Lower lobe of right lung (tissue), 2 donors: ENCODE data around the gene GTF2H1. TPM values are rescaled to one million over a fixed set of nuclear protein-coding genes. Genes with fewer than 3 reads are reported as not detected.
"Not testable (repeated sequence)": the region's sequence is repeated elsewhere in the genome, so short reads cannot be mapped to it uniquely, and the experiment has no call there.

ENCODE experiments used
- ATAC-seq, 2 donors: fragments of 200-7000 bp; cut with Tn5 transposase; one replicate each; pipeline ENCODE4 v1.9.1; 2020 to 2022; ENCODE audit warnings: mild to moderate bottlenecking in 2 of 2, moderate library complexity in 2 of 2
- DNase-seq: peaks from one replicate; pipeline ENCODE4 v3.0.0-alpha.2; 2020
- H3K27ac ChIP-seq: fragments of 200-600 bp; one replicate; pipeline ENCODE4 v1.8.0; 2022
- H3K27me3 ChIP-seq: fragments of 200-600 bp; one replicate; pipeline ENCODE4 v1.8.0; 2022; ENCODE audit warnings: low read depth
- H3K36me3 ChIP-seq: fragments of 200-600 bp; one replicate; pipeline ENCODE4 v1.8.0; 2022; ENCODE audit warnings: mild to moderate bottlenecking
- H3K4me1 ChIP-seq: fragments of 200-600 bp; one replicate; pipeline ENCODE4 v1.8.0; 2022
- H3K4me3 ChIP-seq: fragments of 200-600 bp; one replicate; pipeline ENCODE4 v1.8.0; 2022; ENCODE audit warnings: mild to moderate bottlenecking
- H3K9me3 ChIP-seq: fragments of 200-600 bp; one replicate; pipeline ENCODE4 v1.8.0; 2022
- intact Hi-C: fragments of 100-400 bp; cut with DNase I; formaldehyde crosslinking; loops from one replicate; pipeline ENCODE4 v1.11.0; 2022
- total RNA-seq: library from RNA; stranded (reverse); fragmentation: NEBNext Ultra II Directional; extraction: Animal tissue kit (Norgen Biotek cat#: 25700); gene quantifications from one replicate; pipeline ENCODE4 v1.2.1, GENCODE V29; 2021
- TF ChIP-seq, protein P1 (sequence below): fragments of 200-600 bp; IDR thresholded peaks from one replicate; pipeline ENCODE4 v1.8.0; 2022; ENCODE audit warnings: antibody characterized with exemption, mild to moderate bottlenecking
- donor health status: DM: no; HTN: yes; CAD: no; lungs with severe emphysema.

The GTF2H1 gene
- total RNA-seq, 1 donor from 2014 or later: 38.3 TPM

DNA sequence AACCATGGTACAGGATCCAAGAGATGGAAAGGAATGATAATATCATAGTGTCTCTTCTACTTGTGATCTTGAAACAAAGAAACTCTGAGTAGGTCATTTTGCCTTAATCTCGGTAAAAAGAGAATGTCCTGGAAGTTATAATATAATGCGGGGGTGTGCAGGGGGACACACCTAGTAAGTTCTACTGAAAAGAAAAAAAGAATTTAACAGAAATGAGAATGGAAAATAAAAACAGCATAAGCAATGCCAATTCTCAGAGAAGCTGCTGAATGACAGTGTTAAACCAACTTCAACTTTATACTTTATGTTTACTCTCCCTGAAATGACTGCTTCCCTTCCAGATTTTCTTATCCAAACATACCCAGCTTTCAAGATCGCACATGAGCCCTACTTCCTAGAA is 2.5 kb upstream of the GTF2H1 start:
- H3K4me3 ChIP-seq: no peak overlapping the region
- intact Hi-C loops: no loop called here
- ATAC-seq: no peak
- DNase-seq: no peak
- H3K9me3 ChIP-seq: no peaks in the 10 kb centered on the region
- H3K36me3 ChIP-seq: peaks cover 2% of the 10 kb centered on the region
- no peaks in the 10 kb centered on the region for H3K27me3 ChIP-seq
- H3K27ac ChIP-seq: no peak overlapping the region
- TF ChIP-seq, protein P1, sequence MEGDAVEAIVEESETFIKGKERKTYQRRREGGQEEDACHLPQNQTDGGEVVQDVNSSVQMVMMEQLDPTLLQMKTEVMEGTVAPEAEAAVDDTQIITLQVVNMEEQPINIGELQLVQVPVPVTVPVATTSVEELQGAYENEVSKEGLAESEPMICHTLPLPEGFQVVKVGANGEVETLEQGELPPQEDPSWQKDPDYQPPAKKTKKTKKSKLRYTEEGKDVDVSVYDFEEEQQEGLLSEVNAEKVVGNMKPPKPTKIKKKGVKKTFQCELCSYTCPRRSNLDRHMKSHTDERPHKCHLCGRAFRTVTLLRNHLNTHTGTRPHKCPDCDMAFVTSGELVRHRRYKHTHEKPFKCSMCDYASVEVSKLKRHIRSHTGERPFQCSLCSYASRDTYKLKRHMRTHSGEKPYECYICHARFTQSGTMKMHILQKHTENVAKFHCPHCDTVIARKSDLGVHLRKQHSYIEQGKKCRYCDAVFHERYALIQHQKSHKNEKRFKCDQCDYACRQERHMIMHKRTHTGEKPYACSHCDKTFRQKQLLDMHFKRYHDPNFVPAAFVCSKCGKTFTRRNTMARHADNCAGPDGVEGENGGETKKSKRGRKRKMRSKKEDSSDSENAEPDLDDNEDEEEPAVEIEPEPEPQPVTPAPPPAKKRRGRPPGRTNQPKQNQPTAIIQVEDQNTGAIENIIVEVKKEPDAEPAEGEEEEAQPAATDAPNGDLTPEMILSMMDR: no peak
- peaks cover 44% of the 10 kb centered on the region for H3K4me1 ChIP-seq

DNA sequence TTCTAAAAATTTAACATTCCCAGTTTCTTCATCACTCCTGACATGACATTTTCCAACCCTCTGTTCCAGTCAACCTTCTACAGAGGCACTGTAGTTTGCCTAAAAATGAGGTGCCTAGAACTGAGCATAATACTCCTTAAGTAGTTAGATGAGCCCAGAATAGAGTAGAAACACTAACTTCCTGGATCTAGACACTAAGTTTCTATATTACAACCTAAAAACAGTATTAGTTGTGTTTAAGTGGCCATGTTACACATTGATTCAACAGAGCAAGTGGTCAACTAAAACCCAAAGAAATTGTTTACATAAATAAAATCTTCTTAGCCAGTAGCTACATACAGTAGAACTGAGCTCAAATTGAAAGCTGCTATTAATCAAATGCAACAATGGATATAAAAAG is 1.8 kb upstream of the GTF2H1 start:
- Histone ChIP-seq H3K36me3 (peaks cover 9% of the 10 kb centered on the region), H3K4me1 (peaks cover 47% of the 10 kb centered on the region), H3K27ac (peak overlapping the region; percentile 97), H3K27me3 (no peaks in the 10 kb centered on the region), H3K4me3 (peak overlapping the region; percentile 82), H3K9me3 (no peaks in the 10 kb centered on the region)
- TF ChIP-seq, protein P1: no peak
- ATAC-seq (no peak), DNase-seq (no peak)
- intact Hi-C loops: no loop called here

DNA sequence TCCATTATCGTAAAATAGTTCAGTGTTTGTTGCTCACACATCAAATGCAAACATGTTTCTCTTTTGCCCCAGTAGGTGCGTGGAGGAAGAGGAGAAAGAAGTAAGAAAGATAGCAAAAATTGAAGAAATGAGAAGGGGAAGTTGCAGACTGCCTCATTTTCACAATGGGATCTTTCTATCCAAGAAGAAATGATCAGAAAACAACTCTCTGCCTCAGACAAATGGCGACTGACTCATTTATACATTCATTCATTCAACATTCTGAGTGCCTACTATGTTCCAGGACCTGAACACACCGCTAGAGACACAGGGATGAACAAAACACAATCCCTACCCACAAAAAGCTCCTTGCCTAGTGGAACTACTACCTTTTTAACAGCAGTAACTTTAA is 794 bp upstream of the GTF2H1 start:
- DNase-seq: no peak
- intact Hi-C loops: no loop called here

DNA sequence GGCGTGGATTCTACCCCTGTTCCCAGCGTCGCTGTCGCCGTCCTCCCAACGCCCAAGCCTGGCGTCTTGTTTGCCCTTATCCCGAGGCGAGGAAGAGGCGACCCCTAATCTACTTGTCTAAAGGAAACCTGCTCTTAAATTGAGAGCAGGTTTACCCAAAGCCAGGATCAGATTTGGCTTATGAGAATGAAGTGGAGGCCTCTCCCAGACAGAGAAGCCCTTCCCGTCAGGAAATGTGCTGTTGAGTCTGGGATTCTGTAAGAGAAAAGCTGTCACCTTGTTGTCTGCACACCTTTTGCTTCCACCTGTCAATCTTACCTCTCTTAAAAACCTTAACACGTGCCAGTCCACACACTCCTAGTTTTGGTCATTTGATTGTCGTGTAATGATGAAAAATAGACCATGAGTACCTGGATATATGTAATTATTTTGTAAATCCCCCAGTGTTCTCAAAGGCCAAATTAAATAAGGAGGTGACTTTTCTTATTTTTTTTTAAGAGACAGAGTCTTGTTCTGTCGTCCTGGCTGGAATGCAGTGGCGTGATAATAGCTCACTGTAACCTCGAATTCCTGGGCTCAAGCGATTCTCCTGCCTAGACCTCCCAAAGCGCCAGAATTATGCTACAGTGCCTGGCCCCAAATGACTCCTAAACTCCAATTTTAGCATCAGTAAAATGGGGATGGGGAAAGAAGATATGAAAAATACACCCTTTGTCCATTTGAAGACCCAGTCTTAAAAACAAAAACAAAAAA is 627 bp downstream of the GTF2H1 start:
- TF ChIP-seq, protein P1: no peak
- H3K4me1 ChIP-seq: peaks cover 50% of the 10 kb centered on the region
- peaks cover 23% of the 10 kb centered on the region for H3K36me3 ChIP-seq
- no peaks in the 10 kb centered on the region for H3K9me3 ChIP-seq
- intact Hi-C loops: no loop called here
- peak overlapping the region; percentile 97 for H3K27ac ChIP-seq
- H3K4me3 ChIP-seq: peak overlapping the region; percentile 82
- no peaks in the 10 kb centered on the region for H3K27me3 ChIP-seq
- ATAC-seq (no peak), DNase-seq (no peak)

More for the DNA sequence above, 794 bp upstream of the GTF2H1 start:
- Histone ChIP-seq H3K27ac (peak overlapping the region; percentile 97), H3K9me3 (no peaks in the 10 kb centered on the region), H3K4me3 (peak overlapping the region; percentile 82), H3K36me3 (peaks cover 15% of the 10 kb centered on the region), H3K4me1 (peaks cover 50% of the 10 kb centered on the region), H3K27me3 (no peaks in the 10 kb centered on the region)
- ATAC-seq: peak; percentile 0 to 2
- TF ChIP-seq, protein P1: no peak

DNA sequence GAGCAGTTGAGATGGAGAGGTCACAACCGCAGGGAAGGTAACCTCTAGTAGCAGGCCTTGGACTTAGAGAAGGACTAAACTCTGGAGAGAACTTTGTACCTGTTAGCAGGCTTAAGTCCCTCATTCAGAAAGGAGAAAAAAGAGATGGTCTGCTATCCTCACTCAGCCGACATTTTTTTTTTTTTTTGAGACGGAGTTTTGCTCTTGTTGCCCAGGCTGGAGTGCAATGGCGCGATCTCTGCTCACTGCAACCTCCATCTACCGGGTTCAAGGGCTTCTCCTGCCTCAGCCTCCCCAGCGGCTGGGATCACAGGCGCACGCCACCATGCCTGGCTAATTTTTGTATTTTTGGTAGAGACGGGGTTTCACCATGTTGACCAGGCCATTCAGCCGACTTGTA is 1.5 kb downstream of the GTF2H1 start:
- ATAC-seq, H3K27ac ChIP-seq, H3K9me3 ChIP-seq, H3K27me3 ChIP-seq, DNase-seq, intact Hi-C loops: not testable (repeated sequence)
- H3K4me1 ChIP-seq: peaks cover 50% of the 10 kb centered on the region
- H3K4me3 ChIP-seq: peak overlapping the region; percentile 82
- peaks cover 29% of the 10 kb centered on the region for H3K36me3 ChIP-seq

DNA sequence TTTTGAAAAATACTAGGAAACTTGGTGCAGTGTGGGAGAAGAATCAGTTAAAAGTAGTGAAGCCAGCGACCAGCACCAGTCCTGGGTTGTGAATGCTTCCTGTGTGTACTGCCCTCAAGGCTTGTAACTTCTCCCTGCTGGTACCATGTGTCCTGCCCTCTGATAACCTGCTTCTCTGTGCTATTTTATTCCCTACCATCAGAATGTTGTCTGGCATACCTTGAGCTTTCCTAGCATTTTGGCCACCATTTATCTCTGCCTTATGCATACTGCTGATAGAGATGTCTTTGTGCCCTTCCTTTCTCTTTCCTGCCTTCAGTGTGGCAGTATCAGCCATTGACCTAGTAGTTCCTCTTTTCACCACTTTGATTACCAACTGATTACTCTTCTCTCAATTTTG is 2.0 kb downstream of the GTF2H1 start:
- ATAC-seq (no peak), DNase-seq (no peak)
- intact Hi-C loops: no loop called here
- peaks cover 50% of the 10 kb centered on the region for H3K4me1 ChIP-seq
- H3K27me3 ChIP-seq: no peaks in the 10 kb centered on the region
- peaks cover 34% of the 10 kb centered on the region for H3K36me3 ChIP-seq
- H3K4me3 ChIP-seq: peak overlapping the region; percentile 82
- H3K9me3 ChIP-seq: no peaks in the 10 kb centered on the region
- TF ChIP-seq, protein P1: no peak
- H3K27ac ChIP-seq: no peak overlapping the region
